ENCODE measurements around the gene MME.

DNA sequence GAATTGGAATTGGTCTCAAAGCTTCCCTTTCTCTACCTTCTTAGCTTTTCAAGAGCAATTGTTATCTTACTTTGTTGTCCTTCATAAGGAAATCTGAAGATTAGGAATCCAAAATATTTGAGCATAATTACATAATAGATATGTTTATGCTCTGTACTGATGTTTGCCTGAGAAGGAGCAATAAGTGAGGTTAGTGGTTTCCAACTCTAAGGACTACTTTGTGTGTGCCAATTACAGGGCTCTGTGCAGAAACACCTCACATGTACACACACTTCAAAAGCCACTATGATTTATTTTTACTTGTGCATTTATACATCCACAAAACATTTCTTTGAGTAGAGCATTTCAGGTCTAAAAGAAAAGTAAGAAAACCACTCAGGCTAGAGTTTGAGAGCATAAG, 49.9 kb downstream of the MME start:
- TF ChIP-seq CTCF (IDR thresholded peaks at IDR 0.05) (no peak), POLR2A (IDR thresholded peaks at IDR 0.05) (no peak)
